Fibroblast of lung (primary cell): ENCODE measurements around the gene PNPLA3. TPM values are rescaled to one million over a fixed set of nuclear protein-coding genes. Genes with fewer than 3 reads are reported as not detected.

Source experiments
- DNase-seq, 2 donors: peaks; one replicate each; pipeline versions ENCODE4 v3.0.0 to v3.0.0-alpha.2; 2010; ENCODE audit warnings: low read depth in 2 of 2
- H2AFZ ChIP-seq: 2 replicates; pipeline ENCODE4 v1.5.1; 2012; ENCODE audit warnings: low read length, control low read depth, inconsistent platforms
- H3K27ac ChIP-seq: 2 replicates; pipeline ENCODE4 v1.5.1; 2011; ENCODE audit warnings: low read length, control low read depth; ENCODE audit not compliant: insufficient read depth
- H3K27me3 ChIP-seq: 2 replicates; pipeline ENCODE4 v1.5.1; 2011; ENCODE audit warnings: mild to moderate bottlenecking, low read length; ENCODE audit not compliant: control insufficient read depth, insufficient read depth
- H3K36me3 ChIP-seq: 2 replicates; pipeline ENCODE4 v1.5.1; 2011; ENCODE audit warnings: low read length; ENCODE audit not compliant: control insufficient read depth, insufficient read depth
- H3K4me1 ChIP-seq: 2 replicates; pipeline ENCODE4 v1.5.1; 2011; ENCODE audit warnings: low read length; ENCODE audit not compliant: control insufficient read depth, insufficient read depth; ENCODE audit errors: extremely low read depth
- H3K4me2 ChIP-seq: 2 replicates; pipeline ENCODE4 v1.5.1; 2011; ENCODE audit warnings: low read length, control low read depth; ENCODE audit not compliant: insufficient read depth; ENCODE audit errors: extremely low read depth
- H3K4me3 ChIP-seq, 4 experiments: fragments of 200-600 bp in 1 of 4; sonication (generic) in 1 of 4; replicated peaks in 1 of 4; 2 replicates each; pipeline ENCODE4 v1.5.1; 2011 to 2016; ENCODE audit warnings: low read length in 4 of 4, low read depth in 3 of 4, mild to moderate bottlenecking in 3 of 4, control low read depth in 2 of 4, inconsistent platforms in 1 of 4, mixed read lengths in 1 of 4; ENCODE audit not compliant: insufficient read depth in 1 of 4; ENCODE audit errors: control extremely low read depth in 1 of 4
- H3K79me2 ChIP-seq: 2 replicates; pipeline ENCODE4 v1.5.1; 2012; ENCODE audit warnings: mild to moderate bottlenecking, low read length, inconsistent platforms; ENCODE audit not compliant: control insufficient read depth, insufficient read depth
- H3K9ac ChIP-seq: 2 replicates; pipeline ENCODE4 v1.5.1; 2011; ENCODE audit warnings: mild to moderate bottlenecking, low read length, control low read depth; ENCODE audit not compliant: insufficient read depth
- H3K9me3 ChIP-seq: 2 replicates; pipeline ENCODE4 v1.5.1; 2012; ENCODE audit warnings: low read depth, low read length; ENCODE audit not compliant: control insufficient read depth, insufficient read depth
- H4K20me1 ChIP-seq: 2 replicates; pipeline ENCODE4 v1.5.1; 2011; ENCODE audit warnings: low read length; ENCODE audit not compliant: control insufficient read depth, insufficient read depth; ENCODE audit errors: extremely low read depth
- CTCF ChIP-seq, 2 donors: IDR thresholded peaks in 1 of 2; conservative IDR thresholded peaks in 1 of 2; 1 replicate in 1 of 2; 2 replicates in 1 of 2; pipeline ENCODE4 v1.5.1; 2011 to 2012; ENCODE audit warnings: low read length in 2 of 2, control low read depth in 1 of 2, inconsistent platforms in 1 of 2, low read depth in 1 of 2, mild to moderate bottlenecking in 1 of 2
- EZH2 ChIP-seq: IDR thresholded peaks from 2 replicates; pipeline ENCODE4 v1.5.1; 2012; ENCODE audit warnings: low read length, control low read depth, mild to moderate bottlenecking; ENCODE audit errors: missing control alignments
- polyA plus RNA-seq, 2 donors: library from polyadenylated mRNA; depleted of rRNA in 1 of 2; stranded (reverse) in 1 of 2; unstranded in 1 of 2; fragments of >200 nt; gene quantifications; 2 replicates each; pipeline ENCODE4 v1.2.1, GENCODE V29; 2011 to 2012; ENCODE audit warnings: missing spikeins in 1 of 2
- total RNA-seq: library from RNA; depleted of rRNA; stranded (reverse); fragments of >200 nt; gene quantifications from 2 replicates; pipeline ENCODE4 v1.2.1, GENCODE V29; 2014

Gene PNPLA3
- total and polyA plus RNA-seq, 2 donors (not counting 1 experiment from before 2014, with no cell fraction given), result 6.8 to 12.6 TPM

GRCh38 chr22:43892183-43892894 lies 31.3 kb upstream of the PNPLA3 start:
- no peak for DNase-seq
- peak overlapping the region; percentile 13 for H3K4me2 ChIP-seq

GRCh38 chr22:43893266-43893665 lies 30.3 kb upstream of the PNPLA3 start:
- Histone ChIP-seq H3K9ac (no peak overlapping the region), H3K36me3 (no peaks in the 10 kb centered on the region), H3K4me3 (no peak overlapping the region), H3K4me2 (no peak overlapping the region), H3K9me3 (no peaks in the 10 kb centered on the region), H3K27ac (no peak overlapping the region), H3K27me3 (peaks cover 16% of the 10 kb centered on the region), H4K20me1 (no peaks in the 10 kb centered on the region), H3K4me1 (peaks cover 3% of the 10 kb centered on the region), H3K79me2 (no peaks in the 10 kb centered on the region), H2AFZ (no peak overlapping the region)
- DNase-seq, result no peak
- TF ChIP-seq EZH2, result no peak
- no peak for TF ChIP-seq CTCF (conservative IDR thresholded peaks at IDR 0.05 in 1 of 2, IDR thresholded peaks at IDR 0.05 in 1 of 2; ENCODE audit: low read depth in 1 of 2, low read length in 2 of 2)

More at GRCh38 chr22:43892183-43892894, 31.3 kb upstream of the PNPLA3 start:
- peaks cover 16% of the 10 kb centered on the region for H3K27me3 ChIP-seq
- no peaks in the 10 kb centered on the region for H3K9me3 ChIP-seq
- TF ChIP-seq EZH2 (peak; percentile 72), CTCF (conservative IDR thresholded peaks at IDR 0.05 in 1 of 2, IDR thresholded peaks at IDR 0.05 in 1 of 2; ENCODE audit: low read depth in 1 of 2, low read length in 2 of 2) (no peak)
- H4K20me1 ChIP-seq, result no peaks in the 10 kb centered on the region
- H3K9ac ChIP-seq, result no peak overlapping the region
- H3K4me3 ChIP-seq, result no peak overlapping the region
- no peaks in the 10 kb centered on the region for H3K36me3 ChIP-seq
- H3K79me2 ChIP-seq, result no peaks in the 10 kb centered on the region
- no peak overlapping the region for H2AFZ ChIP-seq
- no peak overlapping the region for H3K27ac ChIP-seq
- H3K4me1 ChIP-seq, result no peaks in the 10 kb centered on the region

- Histone ChIP-seq H3K4me2 (no peak overlapping the region), H3K4me3 (no peak overlapping the region), H3K36me3 (no peaks in the 10 kb centered on the region), H3K79me2 (no peaks in the 10 kb centered on the region), H3K27ac (no peak overlapping the region), H3K27me3 (peaks cover 16% of the 10 kb centered on the region), H4K20me1 (no peaks in the 10 kb centered on the region), H3K9ac (no peak overlapping the region), H3K4me1 (peaks cover 5% of the 10 kb centered on the region), H3K9me3 (no peaks in the 10 kb centered on the region), H2AFZ (no peak overlapping the region)
- TF ChIP-seq EZH2 (no peak), CTCF (conservative IDR thresholded peaks at IDR 0.05 in 1 of 2, IDR thresholded peaks at IDR 0.05 in 1 of 2; ENCODE audit: low read depth in 1 of 2, low read length in 2 of 2) (no peak)
- no peak for DNase-seq
Measured at GRCh38 chr22:43894122-43894521, 29.5 kb upstream of the PNPLA3 start.
